Endothelial cell of umbilical vein (primary cell): ENCODE results near the gene TP53. TPM values are rescaled to one million over a fixed set of nuclear protein-coding genes. Genes with fewer than 3 reads are reported as not detected.
A peak's percentile ranks its signal among the peaks of the same experiment; 100 is the strongest.
"Not testable (repeated sequence)": the region's sequence is repeated elsewhere in the genome, so short reads cannot be mapped to it uniquely, and the experiment has no call there.

Source experiments
- BruUV-seq: library from RNA; stranded (reverse); fragments of 400-500 nt; replicated peaks from 2 replicates; lab custom pipeline; 2021; lab: Mats Ljungman, UMichigan
- CTCF ChIA-PET: fragments of 300-600, 350-600 bp; sonication (Branson Sonifier 250); formaldehyde crosslinking; loops from one replicate; lab custom pipeline; 2021; ENCODE audit warnings: antibody characterized with exemption, inconsistent platforms; lab: Charles Lee
- POLR2A ChIA-PET: fragments of 300-600, 350-600 bp; sonication (Branson Sonifier 250); formaldehyde crosslinking; loops from one replicate; lab custom pipeline; 2021; ENCODE audit warnings: antibody characterized with exemption, inconsistent platforms; lab: Charles Lee
- DNase-seq: peaks from one replicate; pipeline ENCODE4 v3.0.0-alpha.2; 2011; ENCODE audit warnings: low read depth, low spot score
- FAIRE-seq: peaks from 2 replicates; lab custom pipeline; 2011; peaks lifted over from hg19 to GRCh38; lab: Jason Lieb, UNC
- H2AFZ ChIP-seq: 2 replicates; pipeline ENCODE4 v1.6.0; 2012; ENCODE audit warnings: low read depth, low read length, control low read depth, inconsistent platforms
- H3K27ac ChIP-seq: 2 replicates; pipeline ENCODE4 v1.5.1; 2011; ENCODE audit warnings: low read depth, mild to moderate bottlenecking, control low read depth, low read length, moderate library complexity; ENCODE audit not compliant: insufficient read depth
- H3K27me3 ChIP-seq, 2 experiments: 2 replicates each; pipeline versions ENCODE4 v1.6.0 to v1.6.1; 2011; ENCODE audit warnings: low read length in 2 of 2, mixed read lengths in 1 of 2; ENCODE audit not compliant: control insufficient read depth in 2 of 2, insufficient read depth in 2 of 2
- H3K36me3 ChIP-seq, 2 experiments: 2 replicates in 1 of 2; 3 replicates in 1 of 2; pipeline ENCODE4 v1.5.1; 2011; ENCODE audit warnings: low read length in 2 of 2, mild to moderate bottlenecking in 1 of 2, moderate library complexity in 1 of 2; ENCODE audit not compliant: control insufficient read depth in 2 of 2, insufficient read depth in 2 of 2; ENCODE audit errors: extremely low read depth in 1 of 2
- H3K4me1 ChIP-seq: 3 replicates; pipeline ENCODE4 v1.5.1; 2011; ENCODE audit warnings: mild to moderate bottlenecking, low read length; ENCODE audit not compliant: control insufficient read depth, insufficient read depth; ENCODE audit errors: extremely low read depth
- H3K4me2 ChIP-seq: 2 replicates; pipeline ENCODE4 v1.6.1; 2011; ENCODE audit warnings: low read length, control low read depth, mixed read lengths; ENCODE audit not compliant: insufficient read depth
- H3K4me3 ChIP-seq, 3 experiments: fragments of 200-600 bp in 1 of 3; sonication (generic), shearing (Covaris generic) in 1 of 3; replicated peaks in 1 of 3; 2 replicates each; pipeline ENCODE4 v1.5.1; 2011 to 2016; ENCODE audit warnings: control low read depth in 3 of 3, low read length in 3 of 3, mild to moderate bottlenecking in 2 of 3, inconsistent platforms in 1 of 3, low read depth in 1 of 3, moderate library complexity in 1 of 3; ENCODE audit not compliant: insufficient read depth in 1 of 3
- H3K79me2 ChIP-seq: 2 replicates; pipeline ENCODE4 v1.6.0; 2012; ENCODE audit warnings: low read length, inconsistent platforms; ENCODE audit not compliant: control insufficient read depth, insufficient read depth
- H3K9ac ChIP-seq: replicated peaks from 2 replicates; pipeline ENCODE3; 2011; ENCODE audit warnings: low read length, control low read depth; ENCODE audit not compliant: insufficient read depth; ENCODE audit errors: extremely low read depth
- H3K9me1 ChIP-seq: replicated peaks from 3 replicates; pipeline ENCODE4 v1.6.0; 2011; ENCODE audit warnings: mild to moderate bottlenecking, low read length; ENCODE audit not compliant: control insufficient read depth, insufficient read depth; ENCODE audit errors: extremely low read depth
- H3K9me3 ChIP-seq: replicated peaks from 2 replicates; pipeline ENCODE4 v1.5.1; 2012; ENCODE audit warnings: low read length, inconsistent platforms; ENCODE audit not compliant: control insufficient read depth, insufficient read depth
- H4K20me1 ChIP-seq: replicated peaks from 2 replicates; pipeline ENCODE3; 2011; ENCODE audit warnings: mild to moderate bottlenecking, low read length; ENCODE audit not compliant: control insufficient read depth, insufficient read depth; ENCODE audit errors: extremely low read depth
- EZH2 ChIP-seq: IDR thresholded peaks from 2 replicates; pipeline ENCODE4 v1.6.1; 2012; ENCODE audit warnings: borderline replicate concordance, low read depth, mild to moderate bottlenecking, moderate library complexity, low read length, inconsistent platforms; ENCODE audit not compliant: severe bottlenecking
- FOS ChIP-seq: IDR thresholded peaks from 2 replicates; pipeline ENCODE4 v1.6.1; 2011; ENCODE audit warnings: mild to moderate bottlenecking, low read length, moderate library complexity, borderline replicate concordance; ENCODE audit not compliant: insufficient read depth
- GATA2 ChIP-seq: IDR thresholded peaks from 2 replicates; pipeline ENCODE4 v1.7.0; 2011; ENCODE audit warnings: low read depth, mild to moderate bottlenecking, moderate library complexity, mixed read lengths, low read length; ENCODE audit not compliant: insufficient read length, insufficient read depth
- JUN ChIP-seq: IDR thresholded peaks from 2 replicates; pipeline ENCODE4 v1.6.1; 2011; ENCODE audit warnings: borderline replicate concordance, low read depth; ENCODE audit not compliant: insufficient read length, insufficient read depth
- MYC ChIP-seq: IDR thresholded peaks from one replicate; pipeline ENCODE4 v1.6.1; 2011; ENCODE audit warnings: mild to moderate bottlenecking, low read depth, low read length
- POLR2A ChIP-seq: IDR thresholded peaks from 2 replicates; pipeline ENCODE4 v1.6.1; 2012; ENCODE audit warnings: low read depth, mild to moderate bottlenecking, control low read depth, low read length
- POLR2AphosphoS5 ChIP-seq: IDR thresholded peaks from 2 replicates; pipeline ENCODE4 v1.6.1; 2012; ENCODE audit warnings: low read depth, mild to moderate bottlenecking, control low read depth, low read length, moderate library complexity; ENCODE audit not compliant: insufficient read depth
- dilution Hi-C: fragments of 300-500 bp; cut with MboI; formaldehyde crosslinking; loops from one replicate; pipeline ENCODE4 v1.15.0; 2019; ENCODE audit warnings: low sequenced_read_pairs; ENCODE audit not compliant: extremely low pct_ligation_motif_present
- intact Hi-C: fragments of 100-400 bp; cut with micrococcal nuclease; formaldehyde crosslinking; loops from one replicate; pipeline ENCODE4 v1.10.0; 2022
- polyA plus RNA-seq, 4 experiments: library from polyadenylated mRNA; depleted of rRNA in 3 of 4; stranded (reverse) in 3 of 4; unstranded in 1 of 4; fragments of >200 nt; gene quantifications; 2 replicates each; pipeline versions ENCODE4 v1.2.1 to v1.2.3, GENCODE V29; 2011 to 2012; ENCODE audit warnings: missing spikeins in 1 of 4
- total RNA-seq: library from RNA; stranded (reverse); gene quantifications from 2 replicates; pipeline ENCODE4 v1.2.3, GENCODE V29; 2021
- TF ChIP-seq, protein P1 (sequence below): IDR thresholded peaks from 2 replicates; pipeline ENCODE4 v1.6.1; 2011; ENCODE audit not compliant: insufficient read depth, insufficient read length
- TF ChIP-seq, protein P2 (sequence below), 2 donors: IDR thresholded peaks; 1 replicate in 1 of 2; 2 replicates in 1 of 2; pipeline ENCODE4 v1.5.1; 2011; ENCODE audit warnings: low read length in 2 of 2, mild to moderate bottlenecking in 2 of 2, moderate library complexity in 2 of 2, control low read depth in 1 of 2, inconsistent platforms in 1 of 2, low read depth in 1 of 2; ENCODE audit not compliant: insufficient read depth in 1 of 2; ENCODE audit errors: extremely low read depth in 1 of 2

TP53 gene
- total and polyA plus RNA-seq, 2 donors (not counting 3 experiments of a cell fraction or from before 2014, with no cell fraction given), result 82.1 to 138 TPM

DNA sequence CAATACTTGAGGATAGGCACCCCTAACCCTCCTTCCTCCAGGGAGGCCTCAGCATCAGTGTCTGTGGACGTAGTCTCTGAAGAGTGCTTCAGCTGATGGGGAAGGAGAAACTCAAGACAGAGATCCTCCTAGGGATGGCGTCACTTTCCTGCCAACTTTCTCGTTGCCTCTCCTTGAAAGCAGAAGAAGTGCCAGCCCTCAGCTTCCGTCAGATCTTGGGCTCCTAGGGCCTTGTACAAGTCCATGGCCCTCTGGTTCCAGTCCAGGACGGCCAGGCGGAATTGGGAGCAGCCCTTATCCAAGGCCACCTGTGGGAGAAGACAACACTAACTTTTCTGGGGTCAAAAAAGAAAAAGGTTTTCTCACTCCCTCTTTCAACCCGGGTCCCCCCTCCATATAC lies 61.0 kb downstream of the TP53 start:
- Histone ChIP-seq H3K4me3 (no peak overlapping the region), H3K36me3 (peaks cover 0 to 2% of the 10 kb centered on the region in 2 experiments), H4K20me1 (no peaks in the 10 kb centered on the region), H3K9me3 (no peaks in the 10 kb centered on the region), H3K4me2 (no peak overlapping the region), H3K79me2 (no peaks in the 10 kb centered on the region), H3K4me1 (no peaks in the 10 kb centered on the region), H2AFZ (no peak overlapping the region), H3K27me3 (no peaks in the 10 kb centered on the region), H3K9me1 (no peaks in the 10 kb centered on the region), H3K9ac (no peak overlapping the region), H3K27ac (no peak overlapping the region)
- dilution Hi-C loops, result no loop called here
- no peak for TF ChIP-seq GATA2
- no peak for TF ChIP-seq POLR2AphosphoS5
- TF ChIP-seq, protein P1, sequence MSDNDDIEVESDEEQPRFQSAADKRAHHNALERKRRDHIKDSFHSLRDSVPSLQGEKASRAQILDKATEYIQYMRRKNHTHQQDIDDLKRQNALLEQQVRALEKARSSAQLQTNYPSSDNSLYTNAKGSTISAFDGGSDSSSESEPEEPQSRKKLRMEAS, result no peak
- TF ChIP-seq MYC, result no peak
- no peak for TF ChIP-seq FOS
- no peak for TF ChIP-seq EZH2
- no peak for TF ChIP-seq JUN
- no peak for TF ChIP-seq POLR2A
- TF ChIP-seq, protein P2, sequence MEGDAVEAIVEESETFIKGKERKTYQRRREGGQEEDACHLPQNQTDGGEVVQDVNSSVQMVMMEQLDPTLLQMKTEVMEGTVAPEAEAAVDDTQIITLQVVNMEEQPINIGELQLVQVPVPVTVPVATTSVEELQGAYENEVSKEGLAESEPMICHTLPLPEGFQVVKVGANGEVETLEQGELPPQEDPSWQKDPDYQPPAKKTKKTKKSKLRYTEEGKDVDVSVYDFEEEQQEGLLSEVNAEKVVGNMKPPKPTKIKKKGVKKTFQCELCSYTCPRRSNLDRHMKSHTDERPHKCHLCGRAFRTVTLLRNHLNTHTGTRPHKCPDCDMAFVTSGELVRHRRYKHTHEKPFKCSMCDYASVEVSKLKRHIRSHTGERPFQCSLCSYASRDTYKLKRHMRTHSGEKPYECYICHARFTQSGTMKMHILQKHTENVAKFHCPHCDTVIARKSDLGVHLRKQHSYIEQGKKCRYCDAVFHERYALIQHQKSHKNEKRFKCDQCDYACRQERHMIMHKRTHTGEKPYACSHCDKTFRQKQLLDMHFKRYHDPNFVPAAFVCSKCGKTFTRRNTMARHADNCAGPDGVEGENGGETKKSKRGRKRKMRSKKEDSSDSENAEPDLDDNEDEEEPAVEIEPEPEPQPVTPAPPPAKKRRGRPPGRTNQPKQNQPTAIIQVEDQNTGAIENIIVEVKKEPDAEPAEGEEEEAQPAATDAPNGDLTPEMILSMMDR (IDR thresholded peaks at IDR 0.05; ENCODE audit: extremely low read depth in 1 of 2, insufficient read depth in 1 of 2, low read depth in 1 of 2, low read length in 2 of 2), result no peak
- TSS peak; percentile 67 for BruUV-seq
- CTCF ChIA-PET, result interaction anchor here (1.4 kb wide), 1 partner anchor 61 kb away, joined by 3 read pairs; the partner anchor contains the start of gene TP53
- POLR2A ChIA-PET, result interaction anchor here (1.8 kb wide), 1 partner anchor 12 kb away, joined by 8 read pairs; the partner anchor contains the start of gene FXR2
- FAIRE-seq (peak; percentile 60), DNase-seq (no peak)
- intact Hi-C loops, result no loop called here

DNA sequence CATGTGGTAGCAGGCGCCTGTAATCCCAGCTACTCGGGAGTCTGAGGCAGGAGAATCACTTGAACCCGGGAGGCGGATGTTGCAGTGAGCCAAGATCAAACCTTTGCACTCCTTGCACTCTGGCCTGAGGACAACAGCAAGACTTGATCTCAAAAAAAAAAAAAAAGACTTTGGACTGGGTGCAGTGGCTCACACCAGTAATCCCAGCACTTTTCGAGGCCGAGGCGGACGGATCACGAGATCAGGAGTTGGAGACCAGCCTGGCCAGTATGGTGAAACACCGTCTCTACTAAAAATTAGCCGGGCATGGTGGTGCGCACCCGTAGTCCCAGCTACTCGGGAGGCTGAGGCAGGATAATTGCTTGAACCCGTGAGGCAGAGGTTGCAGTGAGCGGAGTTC lies 61.5 kb downstream of the TP53 start:
- H3K4me1 ChIP-seq, H2AFZ ChIP-seq, DNase-seq, H3K27ac ChIP-seq, intact Hi-C loops, BruUV-seq, POLR2A ChIA-PET, H3K9me1 ChIP-seq, H3K4me3 ChIP-seq, H3K9ac ChIP-seq, H4K20me1 ChIP-seq, H3K27me3 ChIP-seq, H3K79me2 ChIP-seq, FAIRE-seq, dilution Hi-C loops, H3K4me2 ChIP-seq, H3K36me3 ChIP-seq, H3K9me3 ChIP-seq: not testable (repeated sequence)
- CTCF ChIA-PET, result interaction anchor here (1.4 kb wide), 1 partner anchor 62 kb away, joined by 3 read pairs; the partner anchor contains the start of gene TP53
